ENCODE results near the gene LMBR1.

DNA sequence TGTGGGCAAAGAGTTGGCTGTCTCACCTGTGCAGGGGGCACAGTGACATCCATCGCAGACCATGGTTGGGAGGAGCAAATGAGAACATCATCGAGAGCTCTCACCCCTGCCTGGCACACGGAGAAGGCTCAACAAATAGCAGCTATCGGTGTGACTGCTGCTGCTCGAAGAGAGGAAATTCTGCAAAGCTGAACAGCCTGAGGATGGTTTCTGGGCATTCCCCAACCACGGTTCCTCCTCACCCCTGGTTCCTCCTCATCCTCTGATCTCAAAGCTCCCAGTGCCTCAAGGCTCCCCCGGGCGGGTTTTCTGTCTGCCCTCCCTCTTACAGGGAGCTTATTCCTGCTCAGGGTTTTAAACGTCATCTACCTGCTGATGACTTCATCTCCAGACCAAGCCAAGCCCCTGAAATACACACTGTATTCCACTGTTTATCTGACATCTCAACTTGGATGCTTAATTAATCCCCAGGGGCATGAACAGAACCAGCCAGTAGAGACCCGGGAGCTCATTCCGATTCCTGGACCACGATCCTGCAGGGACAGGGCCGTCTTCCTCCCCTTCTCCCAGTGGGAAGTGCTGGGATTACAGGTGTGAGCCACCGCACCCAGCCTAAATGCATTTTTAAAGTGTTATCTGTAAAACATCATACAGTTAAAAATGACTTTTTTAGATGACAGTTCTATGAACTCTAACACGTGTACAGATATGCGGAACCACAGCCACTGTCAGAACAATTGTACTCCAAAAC, 37.0 kb upstream of the LMBR1 start:
- TF ChIP-seq ZNF274 (IDR thresholded peaks at IDR 0.05; ENCODE audit: low read depth, low read length) (no peak), SUZ12 (IDR thresholded peaks at IDR 0.05; ENCODE audit: extremely low read depth, insufficient read depth, insufficient read length) (no peak), YY1 (IDR thresholded peaks at IDR 0.05; ENCODE audit: insufficient read depth, insufficient read length) (no peak)

All from NT2/D1 (cell line).